Endothelial cell of umbilical vein (primary cell): Measurements from ENCODE around the gene RGS6.

ENCODE experiments used
- CTCF ChIP-seq, 2 donors: IDR thresholded peaks; 1 replicate in 1 of 2; 2 replicates in 1 of 2; pipeline ENCODE4 v1.5.1; 2011; ENCODE audit warnings: low read length in 2 of 2, mild to moderate bottlenecking in 2 of 2, moderate library complexity in 2 of 2, control low read depth in 1 of 2, inconsistent platforms in 1 of 2, low read depth in 1 of 2; ENCODE audit not compliant: insufficient read depth in 1 of 2; ENCODE audit errors: extremely low read depth in 1 of 2
- EZH2 ChIP-seq: IDR thresholded peaks from 2 replicates; pipeline ENCODE4 v1.6.1; 2012; ENCODE audit warnings: borderline replicate concordance, low read depth, mild to moderate bottlenecking, moderate library complexity, low read length, inconsistent platforms; ENCODE audit not compliant: severe bottlenecking
- FOS ChIP-seq: IDR thresholded peaks from 2 replicates; pipeline ENCODE4 v1.6.1; 2011; ENCODE audit warnings: mild to moderate bottlenecking, low read length, moderate library complexity, borderline replicate concordance; ENCODE audit not compliant: insufficient read depth
- JUN ChIP-seq: IDR thresholded peaks from 2 replicates; pipeline ENCODE4 v1.6.1; 2011; ENCODE audit warnings: borderline replicate concordance, low read depth; ENCODE audit not compliant: insufficient read length, insufficient read depth
- MAX ChIP-seq: IDR thresholded peaks from 2 replicates; pipeline ENCODE4 v1.6.1; 2011; ENCODE audit not compliant: insufficient read depth, insufficient read length
- MYC ChIP-seq: IDR thresholded peaks from one replicate; pipeline ENCODE4 v1.6.1; 2011; ENCODE audit warnings: mild to moderate bottlenecking, low read depth, low read length
- POLR2A ChIP-seq: IDR thresholded peaks from 2 replicates; pipeline ENCODE4 v1.6.1; 2012; ENCODE audit warnings: low read depth, mild to moderate bottlenecking, control low read depth, low read length
- POLR2AphosphoS5 ChIP-seq: IDR thresholded peaks from 2 replicates; pipeline ENCODE4 v1.6.1; 2012; ENCODE audit warnings: low read depth, mild to moderate bottlenecking, control low read depth, low read length, moderate library complexity; ENCODE audit not compliant: insufficient read depth

- no peak for TF ChIP-seq FOS
- TF ChIP-seq CTCF (IDR thresholded peaks at IDR 0.05; ENCODE audit: extremely low read depth in 1 of 2, insufficient read depth in 1 of 2, low read depth in 1 of 2, low read length in 2 of 2): no peak
- TF ChIP-seq POLR2AphosphoS5: no peak
- TF ChIP-seq POLR2A: no peak
- TF ChIP-seq MAX: no peak
- TF ChIP-seq EZH2: no peak
- no peak for TF ChIP-seq MYC
- no peak for TF ChIP-seq JUN
Observed at GRCh38 chr14:72217135-72217534, 284.9 kb downstream of the RGS6 start.
